Astrocyte (in vitro differentiated cells and primary cell): ENCODE measurements around the gene ARVCF.

Experiments used
- EZH2 ChIP-seq: IDR thresholded peaks from 2 replicates; pipeline ENCODE4 v1.6.1; 2012; ENCODE audit warnings: mild to moderate bottlenecking, low read length, inconsistent platforms; ENCODE audit not compliant: insufficient read depth
- TF ChIP-seq, protein P1 (sequence below): IDR thresholded peaks from 2 replicates; pipeline ENCODE4 v1.5.1; 2011; ENCODE audit warnings: low read depth, mild to moderate bottlenecking, inconsistent platforms, low read length, moderate library complexity; ENCODE audit not compliant: insufficient read depth

DNA sequence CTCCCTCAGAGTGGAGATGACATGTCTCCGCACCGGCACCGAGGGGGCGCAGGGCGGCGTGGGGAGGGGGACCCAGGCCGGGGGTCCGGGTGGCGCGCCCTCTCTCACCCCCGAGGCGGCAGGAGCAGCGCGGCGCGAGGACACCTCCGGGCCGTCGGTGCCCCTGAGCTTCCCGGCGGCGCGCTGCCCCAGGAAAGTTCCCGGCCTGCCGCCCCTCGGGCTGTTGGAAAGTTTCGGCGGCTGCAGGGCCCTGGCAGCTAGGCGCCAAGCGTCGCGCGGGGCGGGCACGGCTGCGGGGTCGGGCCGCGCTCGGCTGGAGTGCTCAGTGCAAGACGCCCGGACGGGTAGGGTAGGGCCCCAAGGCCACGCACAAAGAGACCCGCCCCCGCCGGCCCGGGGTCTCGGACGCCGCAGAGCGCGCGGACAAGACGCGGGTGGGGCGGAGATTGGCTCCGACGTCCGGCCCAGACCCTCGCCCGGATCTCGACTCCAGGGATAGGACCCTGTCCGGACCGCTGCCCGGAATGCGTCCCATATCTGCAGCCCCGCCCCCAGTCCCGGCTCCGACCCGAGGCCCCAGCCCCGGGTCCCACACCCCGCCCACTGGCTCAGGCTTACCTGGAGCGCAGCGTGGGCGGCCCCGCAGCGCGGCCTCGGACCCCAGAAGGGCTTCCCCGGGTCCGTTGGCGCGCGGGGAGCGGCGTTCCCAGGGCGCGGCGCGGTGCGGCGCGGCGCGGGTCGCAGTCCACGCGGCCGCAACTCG is 471 bp downstream of the ARVCF start:
- TF ChIP-seq, protein P1, sequence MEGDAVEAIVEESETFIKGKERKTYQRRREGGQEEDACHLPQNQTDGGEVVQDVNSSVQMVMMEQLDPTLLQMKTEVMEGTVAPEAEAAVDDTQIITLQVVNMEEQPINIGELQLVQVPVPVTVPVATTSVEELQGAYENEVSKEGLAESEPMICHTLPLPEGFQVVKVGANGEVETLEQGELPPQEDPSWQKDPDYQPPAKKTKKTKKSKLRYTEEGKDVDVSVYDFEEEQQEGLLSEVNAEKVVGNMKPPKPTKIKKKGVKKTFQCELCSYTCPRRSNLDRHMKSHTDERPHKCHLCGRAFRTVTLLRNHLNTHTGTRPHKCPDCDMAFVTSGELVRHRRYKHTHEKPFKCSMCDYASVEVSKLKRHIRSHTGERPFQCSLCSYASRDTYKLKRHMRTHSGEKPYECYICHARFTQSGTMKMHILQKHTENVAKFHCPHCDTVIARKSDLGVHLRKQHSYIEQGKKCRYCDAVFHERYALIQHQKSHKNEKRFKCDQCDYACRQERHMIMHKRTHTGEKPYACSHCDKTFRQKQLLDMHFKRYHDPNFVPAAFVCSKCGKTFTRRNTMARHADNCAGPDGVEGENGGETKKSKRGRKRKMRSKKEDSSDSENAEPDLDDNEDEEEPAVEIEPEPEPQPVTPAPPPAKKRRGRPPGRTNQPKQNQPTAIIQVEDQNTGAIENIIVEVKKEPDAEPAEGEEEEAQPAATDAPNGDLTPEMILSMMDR, result no peak
- no peak for TF ChIP-seq EZH2
